Measurements from ENCODE around the gene TMSB15C. TPM values are rescaled to one million over a fixed set of nuclear protein-coding genes. Genes with fewer than 3 reads are reported as not detected.
A peak's percentile ranks its signal among the peaks of the same experiment; 100 is the strongest.
"Not testable (repeated sequence)": the region's sequence is repeated elsewhere in the genome, so short reads cannot be mapped to it uniquely, and the experiment has no call there.

Gene TMSB15C
- 1 to 10 TPM in 1 of 3 donors, under 1 TPM in 1, not detected in 1; 0.68 to 1.0 TPM for polyA plus RNA-seq

- H3K27me3 Mint-ChIP-seq (ENCODE audit: low read depth in 3 of 3); H3K9me3 Mint-ChIP-seq; H3K36me3 Mint-ChIP-seq; H3K4me1 Mint-ChIP-seq; DNase-seq; H3K4me3 Mint-ChIP-seq; H3K27ac Mint-ChIP-seq: not testable (repeated sequence)
Measured at GRCh38 chrX:104075778-104076445, at the start of gene TMSB15C. TSS of gene TMSB15C (minus strand) at chrX:104076236.

- peak overlapping the region in 3 of 5 donors; percentile 45 to 64 (median 61) for H3K4me3 Mint-ChIP-seq
- peaks cover 0 to 2% (median 0%) of the 10 kb centered on the region in 6 donors for H3K9me3 Mint-ChIP-seq
- no peak for DNase-seq
- H3K27me3 Mint-ChIP-seq (ENCODE audit: low read depth in 3 of 3) = peaks cover 0 to 6% (median 2%) of the 10 kb centered on the region in 3 donors
- peak overlapping the region in 5 of 6 donors; percentile 13 to 90 (median 59) for H3K27ac Mint-ChIP-seq
- H3K4me1 Mint-ChIP-seq = peaks cover 13 to 16% of the 10 kb centered on the region in 2 donors
- no peaks in the 10 kb centered on the region for H3K36me3 Mint-ChIP-seq
Measured at GRCh38 chrX:104122829-104123228, 46.8 kb upstream of the TMSB15C start.

- H3K9me3 Mint-ChIP-seq = no peaks in the 10 kb centered on the region
- H3K36me3 Mint-ChIP-seq = no peaks in the 10 kb centered on the region
- H3K4me1 Mint-ChIP-seq = peaks cover 21 to 23% of the 10 kb centered on the region in 2 donors
- DNase-seq = no peak
- no peak overlapping the region for H3K4me3 Mint-ChIP-seq
- peaks cover 0 to 4% (median 0%) of the 10 kb centered on the region in 3 donors for H3K27me3 Mint-ChIP-seq (ENCODE audit: low read depth in 3 of 3)
- H3K27ac Mint-ChIP-seq = no peak overlapping the region
Measured at GRCh38 chrX:104118765-104119164, 42.7 kb upstream of the TMSB15C start.

DNA sequence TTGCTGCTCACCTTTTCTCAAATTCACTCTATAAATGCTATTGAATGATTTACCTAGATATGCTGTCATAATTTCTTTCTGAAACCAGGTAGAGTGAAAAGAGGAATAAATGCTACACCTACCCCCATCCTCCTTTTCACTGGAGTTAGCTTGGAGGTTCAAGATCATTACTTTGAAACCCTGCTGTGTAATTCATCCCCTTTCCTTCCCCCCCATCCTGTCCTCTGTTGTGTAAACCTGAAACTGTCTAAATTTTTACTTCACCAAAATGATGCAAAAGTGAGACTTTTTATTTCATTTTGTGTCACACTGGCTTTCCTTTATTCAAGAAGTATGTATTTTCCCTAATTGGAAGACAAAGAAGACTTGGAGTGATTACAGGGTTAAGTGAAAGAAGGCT is 41.7 kb upstream of the TMSB15C start:
- no peak overlapping the region for H3K4me3 Mint-ChIP-seq
- DNase-seq = no peak
- H3K27ac Mint-ChIP-seq = no peak overlapping the region
- no peaks in the 10 kb centered on the region for H3K9me3 Mint-ChIP-seq
- peaks cover 19 to 23% of the 10 kb centered on the region in 2 donors for H3K4me1 Mint-ChIP-seq
- peaks cover 0 to 5% (median 0%) of the 10 kb centered on the region in 3 donors for H3K27me3 Mint-ChIP-seq (ENCODE audit: low read depth in 3 of 3)
- no peaks in the 10 kb centered on the region for H3K36me3 Mint-ChIP-seq

- Mint-ChIP-seq H3K4me1 (peaks cover 50 to 52% of the 10 kb centered on the region in 2 donors), H3K27me3 (ENCODE audit: low read depth in 3 of 3) (peaks cover 1 to 11% (median 2%) of the 10 kb centered on the region in 3 donors), H3K36me3 (no peaks in the 10 kb centered on the region), H3K4me3 (peak overlapping the region; percentile 83 to 91 (median 90)), H3K9me3 (no peaks in the 10 kb centered on the region), H3K27ac (peak overlapping the region; percentile 68 to 96 (median 84))
- DNase-seq = peak; percentile 40 to 49 (median 43)
Measured at GRCh38 chrX:104113222-104113965, 37.4 kb upstream of the TMSB15C start.

DNA sequence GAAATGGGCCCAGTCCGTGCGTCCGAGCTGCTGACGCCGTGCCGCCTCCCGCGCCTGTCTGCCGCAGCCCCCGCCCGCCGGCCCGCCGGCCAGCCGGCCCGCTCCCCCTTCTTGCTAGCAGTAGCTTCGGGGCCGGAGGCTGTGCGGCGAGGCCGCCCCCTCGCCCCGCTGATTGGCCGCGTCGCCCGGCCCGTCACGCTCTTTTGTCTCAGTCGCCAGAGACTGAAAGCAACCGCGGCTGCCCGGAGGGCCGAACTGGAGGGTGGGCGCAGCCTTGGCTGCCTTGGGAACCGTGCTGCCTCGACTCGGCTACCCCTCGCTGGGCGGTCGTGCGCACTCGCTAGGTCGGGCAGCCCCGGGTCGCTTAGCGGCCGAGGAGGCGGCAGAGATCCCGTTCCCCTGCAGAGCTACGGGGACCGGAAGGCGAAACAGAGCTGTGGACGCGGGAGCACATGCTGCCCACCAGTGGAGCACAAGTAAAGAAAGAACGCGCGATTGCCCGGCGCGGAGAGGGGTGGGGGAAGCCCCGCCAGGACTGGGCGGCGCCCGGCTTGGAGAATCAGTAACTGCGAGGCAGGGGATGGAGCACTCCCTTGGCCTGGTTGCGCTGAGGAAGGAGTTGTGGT is 36.4 kb upstream of the TMSB15C start, which contains the start of gene ZCCHC18:
Gene ZCCHC18 (plus strand): TSS at position 198 of the 626 bp plus-strand sequence. CDS start 1,589 bp downstream, outside the sequence.
- Mint-ChIP-seq H3K27me3 (ENCODE audit: low read depth in 3 of 3) (peaks cover 2 to 9% (median 2%) of the 10 kb centered on the region in 3 donors), H3K4me1 (peaks cover 59 to 61% of the 10 kb centered on the region in 2 donors), H3K27ac (peak within 1 kb of the TSS; percentile 82 to 96 (median 88)), H3K4me3 (peak within 1 kb of the TSS; percentile 83 to 91 (median 90)), H3K9me3 (no peaks in the 10 kb centered on the region), H3K36me3 (no peaks in the 10 kb centered on the region)
- DNase-seq = peak; percentile 54 to 60 (median 57)

DNA sequence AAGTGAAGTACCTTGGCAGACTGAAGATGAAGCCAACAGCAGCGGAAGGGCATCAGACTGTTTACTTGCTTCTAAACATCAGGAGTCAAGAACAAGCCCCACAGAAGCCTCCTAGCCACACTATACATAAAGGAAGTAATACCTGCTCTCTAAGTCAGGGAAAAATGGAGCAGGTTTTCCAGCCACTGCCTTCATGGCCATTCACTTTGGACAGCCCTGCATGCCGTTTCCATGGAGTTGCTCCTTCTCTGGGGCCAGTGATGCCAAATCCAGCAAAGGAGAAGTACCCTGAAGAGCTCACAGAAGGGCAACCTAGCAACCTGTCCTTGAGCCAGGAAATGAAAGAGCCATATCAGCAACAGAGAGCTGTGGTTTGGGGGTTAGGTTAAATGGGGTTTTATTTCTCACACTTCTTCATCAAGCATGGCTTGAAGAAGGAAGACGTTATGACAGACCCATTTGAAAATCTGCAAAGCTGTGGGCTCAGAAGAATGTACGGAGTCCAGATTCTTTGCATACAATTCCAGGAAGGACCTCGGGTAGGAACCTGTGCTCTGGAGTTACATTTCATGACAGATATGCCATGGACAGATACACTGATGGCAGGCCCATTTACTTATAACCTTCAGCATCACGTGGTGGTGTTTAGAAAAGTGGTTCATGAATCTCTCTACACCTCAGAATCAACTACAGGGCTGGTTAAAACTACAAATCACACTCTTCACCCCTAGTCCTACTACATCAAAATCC is 34.6 kb upstream of the TMSB15C start:
- Mint-ChIP-seq H3K4me3 (peak overlapping the region; percentile 83 to 91 (median 90)), H3K4me1 (peaks cover 64 to 68% of the 10 kb centered on the region in 2 donors), H3K27ac (peak overlapping the region; percentile 82 to 96 (median 87))
- H3K27me3 Mint-ChIP-seq (ENCODE audit: low read depth in 3 of 3); H3K9me3 Mint-ChIP-seq; H3K36me3 Mint-ChIP-seq: not testable (repeated sequence)
- DNase-seq = peak; percentile 55 to 66 (median 60)

DNA sequence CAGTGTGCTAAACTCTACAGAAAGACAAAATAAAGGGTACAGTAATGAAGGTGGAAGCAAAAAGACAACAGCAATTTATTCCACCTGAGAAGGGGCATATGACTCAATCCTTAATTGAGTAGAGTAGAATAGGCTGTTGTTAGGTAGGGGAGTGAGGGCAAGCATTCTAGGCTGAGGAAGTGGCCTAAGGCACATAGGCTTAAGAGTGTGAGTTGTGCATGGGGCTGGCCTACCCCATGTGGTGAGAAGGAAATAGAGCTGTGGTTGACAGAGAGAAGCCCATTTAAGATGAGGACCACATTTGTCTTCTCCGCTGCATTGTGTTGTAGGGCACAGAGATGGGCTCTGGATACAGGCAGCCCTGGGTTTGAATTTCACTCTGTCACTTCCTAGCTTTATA is 32.9 kb upstream of the TMSB15C start:
- Mint-ChIP-seq H3K4me3 (peak overlapping the region; percentile 9 to 90 (median 77)), H3K4me1 (peaks cover 56 to 64% of the 10 kb centered on the region in 2 donors), H3K27ac (peak overlapping the region; percentile 36 to 86 (median 82))

DNA sequence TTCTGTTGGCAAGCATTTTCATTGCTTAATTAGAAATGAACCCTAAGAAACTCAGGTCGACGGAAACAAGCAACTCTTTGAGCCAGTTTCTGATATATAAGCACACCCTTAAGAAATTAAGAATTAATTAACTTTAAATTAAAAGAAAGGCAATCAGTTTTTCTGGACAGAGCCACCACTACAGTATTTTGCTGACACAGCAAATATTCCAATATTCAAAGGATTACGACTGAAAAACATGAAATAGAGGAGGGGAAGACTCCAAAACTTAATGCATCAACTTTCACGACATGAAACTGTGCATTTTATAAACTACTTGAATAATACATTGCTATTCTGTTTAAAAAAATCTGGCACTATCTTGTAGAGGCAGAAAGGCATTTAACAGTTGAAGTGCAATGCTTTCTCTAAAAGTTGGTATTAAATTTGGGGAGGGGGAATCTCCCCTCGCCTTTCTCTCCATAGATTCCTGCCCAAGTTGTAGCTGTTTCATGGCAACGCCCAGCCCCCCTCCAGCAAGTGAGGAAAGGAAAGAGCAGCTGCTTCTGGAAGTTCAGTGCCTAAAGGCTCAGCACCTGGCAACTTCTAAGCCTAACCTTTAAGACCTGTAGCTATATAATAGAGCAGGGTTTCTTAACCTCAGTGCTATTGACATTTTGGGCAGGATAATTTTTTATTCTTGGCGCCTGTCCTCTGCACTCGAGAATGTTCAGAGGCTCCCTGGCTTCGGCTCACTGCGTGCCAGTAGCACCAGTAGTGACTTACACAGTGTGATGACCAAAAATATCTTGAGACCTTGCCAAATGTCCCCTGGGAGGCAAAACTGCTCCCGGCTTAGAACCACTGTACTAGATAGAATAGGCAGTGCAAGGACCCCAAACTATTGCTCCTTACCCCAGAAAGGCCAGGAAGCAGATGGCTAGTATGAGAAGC is 29.6 kb upstream of the TMSB15C start:
- Mint-ChIP-seq H3K27me3 (ENCODE audit: low read depth in 3 of 3) (peaks cover 0 to 3% (median 0%) of the 10 kb centered on the region in 3 donors), H3K4me3 (no peak overlapping the region), H3K9me3 (no peaks in the 10 kb centered on the region), H3K36me3 (peaks cover 0 to 7% (median 0%) of the 10 kb centered on the region in 3 donors), H3K4me1 (peaks cover 34 to 41% of the 10 kb centered on the region in 2 donors), H3K27ac (peak overlapping the region in 2 of 6 donors; percentile 55 to 62)
- DNase-seq = no peak

More for the DNA sequence above, 32.9 kb upstream of the TMSB15C start:
- Mint-ChIP-seq H3K36me3 (no peaks in the 10 kb centered on the region), H3K9me3 (no peaks in the 10 kb centered on the region), H3K27me3 (ENCODE audit: low read depth in 3 of 3) (peaks cover 2 to 9% (median 3%) of the 10 kb centered on the region in 3 donors)
- peak; percentile 44 to 46 (median 44) for DNase-seq

GRCh38 chrX:104104676-104105075 is 28.6 kb upstream of the TMSB15C start:
- Mint-ChIP-seq H3K9me3 (no peaks in the 10 kb centered on the region), H3K27ac (peak overlapping the region in 1 of 6 donors; percentile 10), H3K4me1 (peaks cover 25 to 31% of the 10 kb centered on the region in 2 donors), H3K36me3 (peaks cover 0 to 7% (median 0%) of the 10 kb centered on the region in 3 donors), H3K4me3 (no peak overlapping the region), H3K27me3 (ENCODE audit: low read depth in 3 of 3) (peaks cover 0 to 3% (median 0%) of the 10 kb centered on the region in 3 donors)
- DNase-seq = no peak

DNA sequence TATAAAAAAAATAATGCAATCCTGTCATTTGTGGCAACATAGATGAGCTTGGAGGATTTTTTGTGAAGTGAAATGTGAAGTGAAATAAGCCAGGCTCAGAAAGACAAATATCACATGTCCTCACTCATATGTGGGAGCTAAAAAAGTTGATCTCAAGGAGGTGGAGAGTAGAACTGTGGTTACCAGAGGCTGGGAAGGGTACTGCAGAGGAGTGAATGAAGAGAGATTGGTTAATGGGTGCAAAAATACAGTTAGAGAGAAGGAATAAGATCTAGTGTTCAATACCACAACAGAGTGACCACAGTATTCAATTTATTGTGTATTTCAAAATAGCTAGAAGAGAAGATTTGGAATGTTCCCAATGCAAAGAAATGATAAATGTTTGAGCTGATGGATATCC is 22.9 kb upstream of the TMSB15C start:
- no peak for DNase-seq
- Mint-ChIP-seq H3K27ac (peak overlapping the region in 1 of 6 donors; percentile 25), H3K36me3 (peaks cover 0 to 7% (median 0%) of the 10 kb centered on the region in 3 donors), H3K4me1 (peaks cover 3 to 5% of the 10 kb centered on the region in 2 donors), H3K27me3 (ENCODE audit: low read depth in 3 of 3) (peaks cover 0 to 8% (median 3%) of the 10 kb centered on the region in 3 donors), H3K9me3 (no peaks in the 10 kb centered on the region), H3K4me3 (no peak overlapping the region)

- H3K27ac Mint-ChIP-seq = peak overlapping the region in 1 of 6 donors; percentile 18
- DNase-seq = peak; percentile 59 to 64 (median 64)
- peak overlapping the region in 1 of 5 donors; percentile 10 for H3K4me3 Mint-ChIP-seq
Measured at GRCh38 chrX:104098151-104098808, 22.2 kb upstream of the TMSB15C start.

More at GRCh38 chrX:104098151-104098808, 22.2 kb upstream of the TMSB15C start:
- Mint-ChIP-seq H3K36me3 (peaks cover 0 to 7% (median 0%) of the 10 kb centered on the region in 3 donors), H3K4me1 (peaks cover 3 to 5% of the 10 kb centered on the region in 2 donors), H3K9me3 (no peaks in the 10 kb centered on the region), H3K27me3 (ENCODE audit: low read depth in 3 of 3) (peaks cover 0 to 8% (median 3%) of the 10 kb centered on the region in 3 donors)
